K562 (cell line): Measurements from ENCODE around the gene CPHXL2. TPM values are rescaled to one million over a fixed set of nuclear protein-coding genes. Genes with fewer than 3 reads are reported as not detected.

Experiments used
- ATAC-seq: fragments of 200-7000 bp; cut with Tn5 transposase; 3 replicates; pipeline ENCODE4 v1.9.1; 2020; ENCODE audit warnings: moderate library complexity
- BruUV-seq: library from RNA; stranded (reverse); fragments of 400-500 nt; replicated peaks from 2 replicates; lab custom pipeline; 2021; lab: Mats Ljungman, UMichigan
- CTCF ChIA-PET: fragments of 300-600 bp; formaldehyde crosslinking; extraction: SDS; loops from one replicate; lab custom pipeline; 2021; ENCODE audit warnings: low intra/inter-chr PET ratio; lab: Yijun Ruan, JAX
- POLR2A ChIA-PET: fragments of 300-600, 350-650 bp; sonication (Branson Sonifier 250); formaldehyde crosslinking; extraction: SDS; loops from one replicate; lab custom pipeline; 2021; ENCODE audit warnings: antibody characterized with exemption, inconsistent platforms; lab: Yijun Ruan, JAX
- DNase-seq, 4 experiments: peaks; one replicate each; pipeline versions ENCODE4 v3.0.0 to v3.0.0-alpha.2; 2011 to 2018; ENCODE audit warnings: low spot score in 3 of 4, mixed read lengths in 3 of 4; ENCODE audit errors: extremely low read depth in 1 of 4
- FAIRE-seq: peaks from 2 replicates; lab custom pipeline; 2011; peaks lifted over from hg19 to GRCh38; lab: Jason Lieb, UNC
- H2AFZ ChIP-seq: 2 replicates; pipeline ENCODE4 v1.6.0; 2011; ENCODE audit warnings: low read depth, low read length, control low read depth, inconsistent platforms
- H3K27ac ChIP-seq: fragments of 200-600 bp; 3 replicates; pipeline ENCODE4 v1.8.0; 2011; ENCODE audit warnings: low read depth, mild to moderate bottlenecking, control low read depth, inconsistent platforms, low read length, moderate library complexity, mixed read lengths; ENCODE audit errors: extremely low read depth
- H3K27me3 ChIP-seq, 2 experiments: fragments of 300-600 bp in 1 of 2; 2 replicates in 1 of 2; 3 replicates in 1 of 2; pipeline versions ENCODE4 v1.6.0 to v1.8.0; 2011; ENCODE audit warnings: inconsistent platforms in 2 of 2, low read length in 2 of 2, mild to moderate bottlenecking in 1 of 2, mixed read lengths in 1 of 2, moderate library complexity in 1 of 2; ENCODE audit not compliant: control insufficient read depth in 2 of 2, insufficient read depth in 2 of 2
- H3K36me3 ChIP-seq: fragments of 300-600 bp; 3 replicates; pipeline ENCODE4 v1.8.0; 2011; ENCODE audit warnings: mild to moderate bottlenecking, low read length, inconsistent platforms; ENCODE audit not compliant: control insufficient read depth, insufficient read depth
- H3K4me1 ChIP-seq, 2 experiments: fragments of 200-600 bp in 1 of 2; replicated peaks in 1 of 2; 2 replicates in 1 of 2; 3 replicates in 1 of 2; pipeline versions ENCODE4 v1.5.1 to v1.8.0; 2011; ENCODE audit warnings: inconsistent platforms in 2 of 2, low read length in 2 of 2, mild to moderate bottlenecking in 1 of 2, mixed read lengths in 1 of 2, moderate library complexity in 1 of 2; ENCODE audit not compliant: control insufficient read depth in 2 of 2, insufficient read depth in 2 of 2
- H3K4me2 ChIP-seq: 2 replicates; pipeline ENCODE4 v1.6.1; 2011; ENCODE audit warnings: low read length, control low read depth, inconsistent platforms, mixed read lengths; ENCODE audit not compliant: insufficient read depth
- H3K4me3 ChIP-seq: fragments of 200-600 bp; sonication (generic), shearing (Covaris generic); 2 replicates; pipeline ENCODE4 v1.5.1; 2016; ENCODE audit warnings: control low read depth, inconsistent platforms
- H3K79me2 ChIP-seq: fragments of 200-600 bp; 3 replicates; pipeline ENCODE4 v1.8.0; 2011; ENCODE audit warnings: low read length, inconsistent platforms; ENCODE audit not compliant: control insufficient read depth, insufficient read depth
- H3K9ac ChIP-seq, 2 experiments: 2 replicates each; pipeline versions ENCODE4 v1.6.0 to v1.6.1; 2011; ENCODE audit warnings: low read depth in 2 of 2, low read length in 2 of 2, control low read depth in 1 of 2, inconsistent platforms in 1 of 2, mild to moderate bottlenecking in 1 of 2, mixed read lengths in 1 of 2; ENCODE audit not compliant: insufficient read depth in 1 of 2
- H3K9me1 ChIP-seq: one replicate; pipeline ENCODE4 v1.6.0; 2011; ENCODE audit warnings: inconsistent platforms, mild to moderate bottlenecking, low read length, moderate library complexity; ENCODE audit not compliant: control insufficient read depth, insufficient read depth
- H3K9me3 ChIP-seq: replicated peaks from 2 replicates; pipeline ENCODE4 v1.5.1; 2011; ENCODE audit warnings: low read depth, low read length, inconsistent platforms; ENCODE audit not compliant: control insufficient read depth, insufficient read depth
- H4K20me1 ChIP-seq: replicated peaks from 2 replicates; pipeline ENCODE4 v1.6.1; 2011; ENCODE audit warnings: low read length, inconsistent platforms, mixed read lengths; ENCODE audit not compliant: control insufficient read depth, insufficient read depth
- CEBPB ChIP-seq: fragments of 450-650 bp; IDR thresholded peaks from 2 replicates; pipeline ENCODE4 v1.6.1; 2016; ENCODE audit warnings: missing genetic modification characterization, missing compliant biosample characterization
- CEBPG ChIP-seq, 3 experiments: fragments of 200-800 bp in 1 of 3; sonication (Bioruptor generic) in 1 of 3; sonication (generic) in 1 of 3; formaldehyde crosslinking in 1 of 3; IDR thresholded peaks in 2 of 3; conservative IDR thresholded peaks in 1 of 3; 2 replicates each; pipeline versions ENCODE4 v1.6.1 to v1.8.0; 2016 to 2022; ENCODE audit warnings: missing compliant biosample characterization in 2 of 3, missing genetic modification characterization in 2 of 3, mild to moderate bottlenecking in 1 of 3, missing genetic modification reagents in 1 of 3
- DMBX1 ChIP-seq: fragments of 250-450 bp; sonication (Bioruptor Pico); IDR thresholded peaks from 2 replicates; pipeline ENCODE4 v1.8.0; 2022; ENCODE audit warnings: inconsistent platforms, mild to moderate bottlenecking, moderate library complexity, borderline replicate concordance
- IRF2 ChIP-seq: sonication (generic); formaldehyde crosslinking; IDR thresholded peaks from 2 replicates; pipeline ENCODE4 v1.8.1; 2022; ENCODE audit warnings: mild to moderate bottlenecking, missing genetic modification reagents
- LCOR ChIP-seq: sonication (generic); formaldehyde crosslinking; IDR thresholded peaks from 2 replicates; pipeline ENCODE4 v1.8.0; 2022; ENCODE audit warnings: mild to moderate bottlenecking, missing genetic modification reagents
- PHTF2 ChIP-seq: fragments of 250-450 bp; sonication (Bioruptor Pico); IDR thresholded peaks from 2 replicates; pipeline ENCODE4 v1.5.0; 2021; ENCODE audit warnings: mild to moderate bottlenecking
- POLR2A ChIP-seq: fragments of 450-650 bp; conservative IDR thresholded peaks from 2 replicates; pipeline ENCODE4 v1.6.1; 2016
- SNIP1 ChIP-seq: fragments of 450-650 bp; IDR thresholded peaks from 2 replicates; pipeline ENCODE4 v1.7.1; 2017; ENCODE audit warnings: low read depth, mild to moderate bottlenecking
- USF2 ChIP-seq: sonication (generic); formaldehyde crosslinking; IDR thresholded peaks from 2 replicates; pipeline ENCODE4 v1.5.0; 2020; ENCODE audit warnings: missing genetic modification reagents
- ZBTB5 ChIP-seq: fragments of 450-650 bp; IDR thresholded peaks from 2 replicates; pipeline ENCODE4 v1.6.1; 2017; ENCODE audit warnings: antibody characterized with exemption
- WGBS: fragments of 100-300 bp; shearing (Covaris generic); methylation state at CpG from one replicate; pipeline ENCODE4 v1.1.6; 2016; ENCODE audit warnings: low coverage, mixed read lengths; ENCODE audit not compliant: insufficient coverage; ENCODE audit errors: missing lambda C conversion rate; 5-methylcytosine and 5-hydroxymethylcytosine counted together
- in situ Hi-C: fragments of 300-500 bp; cut with MboI; formaldehyde crosslinking; loops from 4 replicates; pipeline ENCODE4 v1.15.0; 2018; ENCODE audit warnings: inconsistent platforms, mixed read lengths
- intact Hi-C: fragments of 100-400 bp; cut with micrococcal nuclease; formaldehyde crosslinking; loops from 2 replicates; pipeline ENCODE4 v1.14.2; 2022
- polyA plus RNA-seq, 8 experiments: library from polyadenylated mRNA; depleted of rRNA in 4 of 8; stranded (reverse) in 5 of 8; unstranded in 3 of 8; fragments of >200 nt; fragmentation: Nextera tagmentation in 2 of 8; fragmentation: Illumina TruSeq in 1 of 8; extraction: Ambion mirVana in 2 of 8; extraction: Trizol in 1 of 8; gene quantifications; 2 replicates each; pipeline versions ENCODE4 v1.2.1 to v1.2.3, GENCODE V29; 2011 to 2014; ENCODE audit warnings: inconsistent platforms in 1 of 8, missing spikeins in 1 of 8
- total RNA-seq, 7 experiments: library from RNA; depleted of rRNA in 6 of 7; stranded (reverse); fragments of >200 nt in 6 of 7; fragmentation: Illumina TruSeq in 2 of 7; extraction: Trizol in 2 of 7; gene quantifications; 2 replicates each; pipeline versions ENCODE4 v1.2.1 to v1.2.3, GENCODE V29; 2011 to 2021; ENCODE audit warnings: low replicate concordance in 1 of 7
- TF ChIP-seq, protein P1 (sequence below): fragments of 450-650 bp; IDR thresholded peaks from 2 replicates; pipeline ENCODE4 v1.7.1; 2018; ENCODE audit warnings: mild to moderate bottlenecking, low read depth; ENCODE audit not compliant: partially characterized antibody
- TF ChIP-seq, protein P2 (sequence below): IDR thresholded peaks from 3 replicates; pipeline ENCODE4 v1.6.1; 2011; ENCODE audit warnings: borderline replicate concordance, mild to moderate bottlenecking; ENCODE audit not compliant: insufficient read length, insufficient read depth

Gene CPHXL2
- total and polyA plus RNA-seq, 9 of the 15 experiments (the other 6 are each of a cell fraction or from before 2014, with no cell fraction given): not detected

DNA sequence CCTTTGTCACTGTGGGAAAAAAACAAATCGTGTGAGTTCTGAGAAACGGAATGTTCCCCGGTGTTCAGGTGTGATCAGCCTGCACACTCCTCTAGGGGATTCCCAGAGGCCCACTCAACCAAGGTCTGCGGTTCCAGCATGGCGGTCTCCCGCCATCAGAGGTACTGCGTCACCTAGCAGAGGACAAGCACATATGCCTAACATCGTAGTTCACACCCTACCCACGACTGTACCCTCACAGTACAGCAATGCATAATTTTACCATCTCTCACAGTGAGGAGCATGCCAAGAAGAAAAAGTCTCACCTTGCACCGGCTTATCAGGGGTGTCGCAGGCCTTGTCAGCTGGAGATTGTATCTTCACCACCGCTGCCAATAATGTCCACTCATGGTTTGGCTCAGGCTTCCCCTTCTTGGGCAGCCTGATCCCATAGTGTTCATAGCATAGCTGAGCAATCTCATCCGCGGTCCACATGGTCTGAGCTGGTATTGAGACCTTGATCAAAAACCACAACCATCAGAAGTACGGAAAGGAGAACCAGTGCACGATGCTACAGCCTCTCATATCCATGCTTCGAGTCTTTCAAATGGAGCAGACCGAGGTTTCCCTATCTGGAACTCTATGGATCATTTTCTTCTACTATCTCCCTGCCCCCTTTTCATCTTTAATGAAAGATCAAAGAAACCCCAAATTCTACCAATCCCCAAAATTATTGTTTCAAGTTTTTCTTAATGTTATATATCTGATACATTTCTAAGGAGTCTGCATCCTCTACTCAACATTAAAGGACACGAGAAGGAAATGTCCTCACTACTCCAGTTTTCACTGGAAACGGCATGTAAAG, 56.3 kb downstream of the CPHXL2 start (continued):
- TF ChIP-seq IRF2 (CRISPR knock-in tag): no peak
- TF ChIP-seq, all 486 proteins: peak for 75

- Histone ChIP-seq H3K9me3 (no peaks in the 10 kb centered on the region), H3K27ac (no peak overlapping the region), H3K79me2 (peaks cover 14% of the 10 kb centered on the region), H3K27me3 (no peaks in the 10 kb centered on the region), H3K4me1 (peaks cover 20 to 27% of the 10 kb centered on the region in 2 experiments), H3K4me3 (no peak overlapping the region), H3K4me2 (no peak overlapping the region), H4K20me1 (no peaks in the 10 kb centered on the region), H2AFZ (no peak overlapping the region), H3K9me1 (no peaks in the 10 kb centered on the region), H3K9ac (no peak overlapping the region), H3K36me3 (peaks cover 35% of the 10 kb centered on the region)
- ChIA-PET POLR2A (interaction anchor here (0.9 kb wide), 1 partner anchor 9 kb away, joined by 3 read pairs; no protein-coding TSS in a partner anchor), CTCF (no interaction called here)
- ATAC-seq (no peak), FAIRE-seq (no peak), DNase-seq (no peak)
- intact Hi-C loops: no loop called here
- in situ Hi-C loops: no loop called here
- no TSS peak for BruUV-seq
- 93% methylated on average over 2 of the region's 2 CpGs for WGBS
- TF ChIP-seq CEBPB (tag) (peak; percentile 72), ZBTB5 (no peak), SNIP1 (no peak), DMBX1 (CRISPR knock-in tag) (no peak), CEBPG (CRISPR knock-in tag; IDR thresholded peaks at IDR 0.05) (no peak), CEBPG (tag; conservative IDR thresholded peaks at IDR 0.05 in 1 of 2, IDR thresholded peaks at IDR 0.05 in 1 of 2) (peak in 1 of 2 experiments; percentile 48; a peak in 1 of 4 replicates), LCOR (CRISPR knock-in tag) (no peak), POLR2A (no peak), USF2 (no peak), PHTF2 (CRISPR knock-in tag) (no peak)
- TF ChIP-seq, protein P1, sequence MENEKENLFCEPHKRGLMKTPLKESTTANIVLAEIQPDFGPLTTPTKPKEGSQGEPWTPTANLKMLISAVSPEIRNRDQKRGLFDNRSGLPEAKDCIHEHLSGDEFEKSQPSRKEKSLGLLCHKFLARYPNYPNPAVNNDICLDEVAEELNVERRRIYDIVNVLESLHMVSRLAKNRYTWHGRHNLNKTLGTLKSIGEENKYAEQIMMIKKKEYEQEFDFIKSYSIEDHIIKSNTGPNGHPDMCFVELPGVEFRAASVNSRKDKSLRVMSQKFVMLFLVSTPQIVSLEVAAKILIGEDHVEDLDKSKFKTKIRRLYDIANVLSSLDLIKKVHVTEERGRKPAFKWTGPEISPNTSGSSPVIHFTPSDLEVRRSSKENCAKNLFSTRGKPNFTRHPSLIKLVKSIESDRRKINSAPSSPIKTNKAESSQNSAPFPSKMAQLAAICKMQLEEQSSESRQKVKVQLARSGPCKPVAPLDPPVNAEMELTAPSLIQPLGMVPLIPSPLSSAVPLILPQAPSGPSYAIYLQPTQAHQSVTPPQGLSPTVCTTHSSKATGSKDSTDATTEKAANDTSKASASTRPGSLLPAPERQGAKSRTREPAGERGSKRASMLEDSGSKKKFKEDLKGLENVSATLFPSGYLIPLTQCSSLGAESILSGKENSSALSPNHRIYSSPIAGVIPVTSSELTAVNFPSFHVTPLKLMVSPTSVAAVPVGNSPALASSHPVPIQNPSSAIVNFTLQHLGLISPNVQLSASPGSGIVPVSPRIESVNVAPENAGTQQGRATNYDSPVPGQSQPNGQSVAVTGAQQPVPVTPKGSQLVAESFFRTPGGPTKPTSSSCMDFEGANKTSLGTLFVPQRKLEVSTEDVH: no peak
- TF ChIP-seq, protein P2, sequence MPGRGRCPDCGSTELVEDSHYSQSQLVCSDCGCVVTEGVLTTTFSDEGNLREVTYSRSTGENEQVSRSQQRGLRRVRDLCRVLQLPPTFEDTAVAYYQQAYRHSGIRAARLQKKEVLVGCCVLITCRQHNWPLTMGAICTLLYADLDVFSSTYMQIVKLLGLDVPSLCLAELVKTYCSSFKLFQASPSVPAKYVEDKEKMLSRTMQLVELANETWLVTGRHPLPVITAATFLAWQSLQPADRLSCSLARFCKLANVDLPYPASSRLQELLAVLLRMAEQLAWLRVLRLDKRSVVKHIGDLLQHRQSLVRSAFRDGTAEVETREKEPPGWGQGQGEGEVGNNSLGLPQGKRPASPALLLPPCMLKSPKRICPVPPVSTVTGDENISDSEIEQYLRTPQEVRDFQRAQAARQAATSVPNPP: no peak
These were observed 58.0 kb downstream of the CPHXL2 start for GRCh38 chr16:75618780-75619179.
